ENCODE measurements around the gene ARAF.

- TF ChIP-seq RAD21 (IDR thresholded peaks at IDR 0.05; ENCODE audit: low read length) (no peak), POLR2A (IDR thresholded peaks at IDR 0.05; ENCODE audit: low read depth, low read length) (no peak), CTCF (conservative IDR thresholded peaks at IDR 0.05; ENCODE audit: low read depth, low read length) (no peak), SMC3 (IDR thresholded peaks at IDR 0.05; ENCODE audit: low read depth, low read length) (no peak), USF2 (IDR thresholded peaks at IDR 0.05; ENCODE audit: low read depth, low read length) (no peak), RCOR1 (IDR thresholded peaks at IDR 0.05; ENCODE audit: insufficient replicate concordance, low read length) (no peak), NFE2L2 (IDR thresholded peaks at IDR 0.05; ENCODE audit: low read depth, low read length) (no peak), BHLHE40 (IDR thresholded peaks at IDR 0.05; ENCODE audit: low read depth, low read length) (no peak), RFX5 (IDR thresholded peaks at IDR 0.05; ENCODE audit: low read depth, low read length) (no peak)
Observed at GRCh38 chrX:47593522-47593921, 32.5 kb downstream of the ARAF start.
